Measurements from ENCODE around the gene TRPT1.
A peak's percentile ranks its signal among the peaks of the same experiment; 100 is the strongest.
"Not testable (repeated sequence)": the region's sequence is repeated elsewhere in the genome, so short reads cannot be mapped to it uniquely, and the experiment has no call there.

Gene TRPT1

GRCh38 chr11:64258356-64258755 is 32.4 kb upstream of the TRPT1 start:
- no peak for DNase-seq

GRCh38 chr11:64256300-64256699 is 30.3 kb upstream of the TRPT1 start:
- no peak for DNase-seq

GRCh38 chr11:64255135-64256128 is 29.4 kb upstream of the TRPT1 start:
- DNase-seq = no peak

DNA sequence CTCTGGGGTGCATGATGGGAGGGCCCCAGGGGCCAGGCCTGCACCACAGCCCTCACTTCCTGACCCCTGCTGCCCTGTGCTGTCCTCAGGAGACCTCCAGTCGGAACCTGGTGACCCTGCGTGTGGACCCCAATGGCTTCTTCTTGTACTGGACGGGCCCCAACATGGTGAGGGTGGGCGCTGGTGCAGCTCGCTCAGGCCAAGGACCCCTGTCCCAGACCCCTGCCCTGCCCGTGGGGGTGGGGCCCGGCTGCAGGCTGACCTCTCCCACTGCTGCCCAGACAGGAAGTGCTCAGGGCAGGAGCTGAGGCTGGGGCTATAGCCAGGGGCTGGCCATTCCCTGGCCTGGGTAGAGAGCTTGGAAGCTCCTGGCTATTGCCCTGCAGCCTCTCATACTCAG is 28.3 kb upstream of the TRPT1 start:
- DNase-seq = no peak

DNA sequence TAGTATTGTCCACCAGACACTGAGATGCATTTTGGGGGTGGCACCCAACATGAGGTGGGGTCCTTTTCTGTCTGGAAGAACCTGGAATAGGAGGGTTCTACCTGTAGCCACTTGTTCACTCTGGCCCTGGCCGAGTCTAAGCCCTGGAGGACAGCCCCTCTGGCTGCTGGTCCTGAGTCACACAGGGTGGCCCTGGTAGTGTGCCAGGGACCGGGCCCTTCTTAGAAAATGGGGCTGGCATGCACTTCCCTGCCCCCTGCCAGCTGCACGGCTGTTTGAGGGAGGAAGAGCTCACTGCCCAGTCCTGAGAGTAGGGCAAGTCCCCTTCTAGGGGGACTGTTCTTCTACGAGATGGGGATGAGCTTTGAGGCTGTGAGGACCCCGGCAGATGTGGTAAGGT is 27.5 kb upstream of the TRPT1 start:
- no peak for DNase-seq

DNA sequence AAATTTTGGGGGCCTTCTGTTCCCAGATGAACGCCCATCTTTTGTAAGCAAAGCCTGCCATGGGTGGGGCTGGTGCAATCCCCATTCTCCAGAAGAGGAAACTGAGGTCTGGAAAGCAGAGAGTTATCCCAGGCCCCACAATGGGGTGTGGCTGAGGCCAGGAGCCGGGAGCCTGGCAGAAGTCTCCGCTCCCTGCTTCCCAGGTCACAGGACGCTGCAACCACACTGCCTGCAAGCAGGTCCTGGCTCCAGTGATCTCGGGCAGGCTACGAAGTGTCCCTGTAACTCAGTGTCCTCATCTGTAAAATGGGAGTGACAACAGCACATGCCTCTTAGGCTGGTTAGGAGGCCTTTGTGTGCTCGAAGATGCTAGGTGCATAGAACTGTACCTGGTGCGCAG is 27.1 kb upstream of the TRPT1 start:
- no peak for DNase-seq

DNA sequence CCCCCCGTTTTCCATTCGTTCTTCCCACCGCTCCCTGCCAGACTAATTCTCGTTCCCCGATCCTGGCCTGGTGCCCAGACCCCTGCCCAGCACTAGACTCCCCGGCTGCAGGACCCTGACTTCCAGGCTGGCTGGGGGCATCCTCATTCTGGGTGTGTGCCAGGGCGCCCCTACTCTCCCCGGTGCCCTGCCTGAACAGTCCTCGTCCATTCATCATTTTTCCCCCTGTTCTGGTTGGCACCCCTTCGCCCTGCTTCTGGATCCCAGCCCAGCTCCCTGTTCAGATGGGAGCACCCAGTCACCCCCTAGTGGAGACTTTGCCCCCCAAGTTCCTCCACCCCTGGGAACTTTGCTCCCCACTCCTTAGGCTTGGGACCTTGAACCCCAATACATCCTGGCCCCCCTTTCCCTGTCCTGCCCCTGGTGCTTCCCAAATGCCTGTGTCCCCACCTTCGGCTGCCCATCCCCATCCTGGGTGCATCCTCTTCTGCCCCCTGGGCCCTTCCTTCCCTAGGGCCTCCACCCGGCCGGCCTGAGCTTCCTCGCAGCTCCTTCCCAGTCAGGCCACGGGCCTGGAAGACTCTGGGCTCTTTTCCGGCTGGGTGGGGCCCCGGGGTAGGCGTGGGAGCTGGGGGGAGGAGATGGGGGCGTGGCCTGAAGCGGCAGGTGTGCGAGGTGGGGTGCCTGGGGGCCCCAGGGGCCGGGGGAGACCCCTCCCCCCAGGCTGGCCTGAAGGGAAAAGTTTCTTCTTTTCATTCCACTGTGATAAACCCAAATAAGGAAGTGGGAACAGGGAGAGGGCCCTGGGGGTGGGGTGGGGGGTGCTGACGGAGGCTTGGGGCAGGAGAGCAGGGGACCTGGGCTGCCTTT is 26.3 kb upstream of the TRPT1 start:
- DNase-seq = no peak

GRCh38 chr11:64251753-64252002 is 25.7 kb upstream of the TRPT1 start:
- DNase-seq = no peak

DNA sequence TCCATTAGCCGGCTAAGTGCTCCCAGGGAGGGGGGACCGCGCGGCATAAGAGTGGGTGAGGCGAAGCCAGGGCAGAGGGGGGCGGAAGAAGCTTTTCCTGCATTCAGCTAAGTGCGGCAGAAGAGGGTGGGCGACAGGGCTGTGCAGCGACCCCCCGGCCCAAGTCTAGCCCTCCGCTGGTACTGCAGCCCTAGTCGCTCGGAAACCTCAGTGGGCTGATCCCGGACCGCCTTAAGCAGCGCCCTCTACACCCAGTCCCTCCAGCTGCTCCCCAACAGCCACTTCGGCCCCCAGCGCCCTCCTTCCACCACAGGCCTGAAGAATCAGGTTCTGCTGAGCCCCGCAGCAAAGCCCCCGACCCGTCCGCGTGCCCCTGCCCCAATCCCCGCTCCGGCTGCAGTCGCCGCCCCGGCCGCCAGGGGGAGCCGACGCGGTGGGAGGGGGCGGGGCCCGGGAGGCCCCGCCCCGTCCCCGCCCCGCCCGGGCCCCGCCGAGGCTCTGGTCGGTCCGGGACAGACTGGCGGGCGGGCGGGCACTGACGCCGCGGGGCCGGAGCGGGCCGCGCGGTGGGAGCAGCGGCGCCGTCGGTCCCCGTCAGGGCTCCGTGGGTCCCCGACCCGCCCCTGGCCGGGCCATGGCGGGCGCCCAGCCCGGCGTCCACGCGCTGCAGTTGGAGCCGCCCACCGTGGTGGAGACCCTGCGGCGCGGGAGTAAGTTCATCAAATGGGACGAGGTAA is 25.2 kb upstream of the TRPT1 start, which contains the start of gene PLCB3:
Gene PLCB3 (plus strand): TSS at position 515 of the 737 bp plus-strand sequence. CDS start 120 bp downstream, at position 635.
- DNase-seq = peak; percentile 69

DNA sequence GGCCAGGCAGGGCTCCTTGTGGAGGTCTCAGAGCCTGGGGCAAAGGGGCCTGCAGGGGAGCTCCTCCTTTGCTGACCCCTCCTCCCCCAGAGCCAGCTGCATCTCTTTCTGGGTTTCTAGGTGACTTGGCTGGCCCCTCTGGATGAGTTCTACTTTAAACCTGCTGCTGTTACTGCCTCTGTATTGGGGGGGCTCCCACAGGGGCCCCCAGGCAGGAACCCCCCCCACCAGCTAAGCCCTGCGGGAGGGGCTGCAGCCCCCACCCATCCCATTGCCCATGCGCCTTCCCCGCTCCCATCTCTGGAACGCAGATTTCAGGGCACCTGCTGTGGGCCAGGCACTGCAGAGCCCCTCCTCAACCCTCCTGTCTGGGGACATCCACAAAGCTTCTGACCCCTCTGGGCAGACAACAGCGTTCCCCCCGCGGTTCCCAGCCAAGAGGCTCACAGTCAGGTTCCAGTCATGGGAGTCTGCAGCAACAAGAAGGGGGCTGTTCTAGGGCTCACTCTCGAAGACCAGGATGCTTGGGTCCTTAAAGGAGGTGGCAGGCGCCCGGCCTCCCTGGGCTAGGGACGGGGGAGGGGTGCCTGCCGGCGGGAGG is 24.5 kb upstream of the TRPT1 start:
- DNase-seq = no peak

GRCh38 chr11:64249563-64250414 is 23.8 kb upstream of the TRPT1 start:
- DNase-seq = no peak

- DNase-seq = no peak
Measured at GRCh38 chr11:64249038-64249437, 23.1 kb upstream of the TRPT1 start.

GRCh38 chr11:64248578-64248977 is 22.6 kb upstream of the TRPT1 start:
- no peak for DNase-seq

DNA sequence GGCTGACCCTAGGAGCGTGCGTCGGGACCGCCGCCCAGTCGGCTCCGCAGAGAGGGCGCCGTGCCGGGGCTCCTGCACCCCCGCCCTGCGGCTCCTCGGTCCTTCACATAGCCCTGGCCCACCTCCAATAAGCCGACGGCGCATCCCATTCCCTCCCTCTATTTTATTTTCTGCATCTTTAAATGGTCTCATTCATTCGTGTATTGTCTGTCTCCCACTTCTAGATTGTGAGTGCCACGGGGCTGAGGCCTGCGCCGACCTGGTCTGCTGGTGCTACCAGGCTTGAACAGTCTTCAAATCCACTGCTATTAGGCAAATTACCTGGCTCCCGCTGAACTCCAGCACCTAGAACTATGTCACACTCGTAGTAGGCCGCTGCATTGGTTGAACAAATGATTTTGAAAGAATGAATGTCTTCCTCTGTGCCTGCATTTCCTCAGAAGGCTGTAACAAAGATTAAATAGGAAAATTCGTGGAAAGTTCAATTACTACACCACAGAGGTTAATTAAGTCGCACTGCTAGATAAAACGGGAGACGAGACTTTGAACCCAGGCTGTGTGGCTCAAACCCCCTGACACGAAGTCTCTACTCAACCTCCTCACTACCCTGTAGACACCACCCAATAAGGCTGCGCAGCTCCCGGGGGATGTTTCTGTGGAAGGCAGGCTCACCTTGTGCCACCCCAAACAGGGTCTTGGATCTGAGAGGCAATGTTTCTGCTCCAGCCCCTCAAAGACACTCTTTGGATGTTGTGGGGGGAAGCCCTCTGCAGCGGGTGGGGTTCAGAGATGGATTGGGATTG is 21.9 kb upstream of the TRPT1 start:
- no peak for DNase-seq

DNA sequence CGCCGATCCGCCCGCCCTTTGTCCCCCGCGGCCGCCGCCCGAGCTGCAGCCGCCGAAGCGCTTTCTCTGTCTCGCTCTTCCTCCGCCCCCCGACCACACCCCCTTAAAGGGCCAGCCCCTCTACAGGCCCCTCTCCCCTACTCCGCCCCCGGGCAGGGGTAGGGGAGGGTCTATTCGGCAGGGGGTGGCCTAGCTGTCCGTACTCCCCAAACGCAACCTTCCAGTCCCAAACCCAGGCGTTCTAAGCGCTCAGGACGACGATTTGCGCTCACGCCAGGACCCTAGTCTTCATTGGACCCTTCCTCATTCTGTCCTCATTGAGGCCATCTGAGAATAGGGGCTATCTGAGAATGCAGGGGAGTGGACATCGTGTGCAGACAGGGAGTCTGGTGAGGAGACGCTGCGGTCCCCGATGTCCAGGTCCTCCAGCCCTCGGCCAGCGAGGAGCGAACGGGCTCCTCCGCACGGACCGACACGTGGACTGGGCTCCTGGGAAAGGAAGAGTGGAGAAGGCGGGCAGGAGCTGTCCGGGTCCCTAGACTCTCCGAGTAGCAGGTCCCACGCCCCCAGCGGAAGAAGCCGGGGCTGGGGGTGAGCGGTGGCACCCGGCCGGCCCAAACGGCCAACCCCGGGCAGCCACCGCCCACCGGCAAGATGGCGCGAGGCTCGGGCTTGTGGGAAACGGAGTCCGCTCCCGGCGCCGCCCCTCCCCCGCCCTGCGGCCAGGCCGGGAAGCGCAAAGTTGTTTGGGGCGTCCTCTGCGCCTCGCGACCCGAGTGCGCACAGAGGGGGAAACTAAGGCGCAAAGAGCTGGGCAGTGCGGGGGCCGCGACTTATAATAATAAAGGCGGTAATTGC is 21.1 kb upstream of the TRPT1 start, which contains the start of gene PPP1R14B:
Gene PPP1R14B (minus strand): TSS at position 73 of the 858 bp plus-strand sequence. CDS start 270 bp downstream, outside the sequence.
- DNase-seq = peak; percentile 92

- not testable (repeated sequence) for DNase-seq
Measured at GRCh38 chr11:64246621-64246870, 20.6 kb upstream of the TRPT1 start.

- DNase-seq = peak; percentile 82
Measured at GRCh38 chr11:64245797-64246620, 20.0 kb upstream of the TRPT1 start.

GRCh38 chr11:64245401-64245796 is 19.4 kb upstream of the TRPT1 start:
- DNase-seq = no peak

DNA sequence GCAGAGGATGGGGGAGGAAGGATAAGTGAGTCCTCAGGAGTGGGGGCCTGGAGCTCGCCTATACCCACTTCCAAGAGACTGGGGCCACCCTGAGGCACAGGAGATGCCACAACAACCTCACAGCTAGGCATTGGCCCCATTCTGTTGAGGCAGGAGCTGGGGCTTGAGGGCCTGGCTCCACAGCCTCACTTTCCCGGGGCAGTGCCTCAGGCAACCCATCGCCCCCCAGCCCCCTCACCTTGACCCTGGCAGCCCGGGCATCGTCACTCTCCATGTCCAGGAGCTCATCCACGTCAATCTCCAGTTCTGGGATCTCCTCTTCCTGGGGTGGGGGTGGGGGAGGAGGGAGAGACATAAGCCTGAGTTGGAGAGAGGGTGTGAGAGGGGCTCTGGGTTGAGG is 19.0 kb upstream of the TRPT1 start:
- DNase-seq = no peak
